H1 (cell line): Measurements from ENCODE around the gene CIB4. TPM values are rescaled to one million over a fixed set of nuclear protein-coding genes. Genes with fewer than 3 reads are reported as not detected.

Source experiments
- CTCF ChIA-PET: fragments of 300-600 bp; sonication (Branson Sonifier 250); formaldehyde crosslinking; loops from one replicate; lab custom pipeline; 2021; ENCODE audit not compliant: partially characterized antibody; lab: Charles Lee
- POLR2A ChIA-PET: fragments of 300-600 bp; sonication (Branson Sonifier 250); formaldehyde crosslinking; loops from one replicate; lab custom pipeline; 2021; ENCODE audit warnings: inconsistent platforms; ENCODE audit not compliant: partially characterized antibody; lab: Charles Lee
- DNase-seq, 2 experiments: peaks; one replicate each; pipeline versions ENCODE4 v3.0.0 to v3.0.0-alpha.2; 2010 to 2022; ENCODE audit warnings: low spot score in 2 of 2, low read depth in 1 of 2, mixed read lengths in 1 of 2
- FAIRE-seq: peaks from 2 replicates; lab custom pipeline; 2011; peaks lifted over from hg19 to GRCh38; lab: Jason Lieb, UNC
- H2AFZ ChIP-seq: 2 replicates; pipeline ENCODE4 v1.8.1; 2012; ENCODE audit warnings: low read length, inconsistent platforms
- H2AK5ac ChIP-seq: 2 replicates; pipeline ENCODE4 v1.6.1; 2013; ENCODE audit warnings: low read depth, low read length
- H2BK120ac ChIP-seq: replicated peaks from 2 replicates; pipeline ENCODE3; 2013; ENCODE audit warnings: low read depth, low read length, inconsistent platforms
- H2BK12ac ChIP-seq: 2 replicates; pipeline ENCODE4 v1.6.1; 2013; ENCODE audit warnings: low read depth, low read length
- H2BK15ac ChIP-seq: 2 replicates; pipeline ENCODE4 v1.6.1; 2013; ENCODE audit warnings: low read length
- H2BK20ac ChIP-seq: 2 replicates; pipeline ENCODE4 v1.6.1; 2013; ENCODE audit warnings: low read length
- H2BK5ac ChIP-seq: 2 replicates; pipeline ENCODE4 v1.6.1; 2013; ENCODE audit warnings: low read depth, low read length
- H3K14ac ChIP-seq: 2 replicates; pipeline ENCODE4 v1.6.1; 2013; ENCODE audit warnings: inconsistent platforms; ENCODE audit not compliant: insufficient read length
- H3K18ac ChIP-seq: 2 replicates; pipeline ENCODE4 v1.6.1; 2013; ENCODE audit warnings: low read length; ENCODE audit errors: extremely low read depth
- H3K23ac ChIP-seq: 2 replicates; pipeline ENCODE4 v1.6.1; 2013; ENCODE audit warnings: inconsistent platforms; ENCODE audit not compliant: insufficient read length
- H3K23me2 ChIP-seq: 2 replicates; pipeline ENCODE4 v1.6.1; 2013; ENCODE audit warnings: low read depth, low read length
- H3K27ac ChIP-seq: 2 replicates; pipeline ENCODE4 v1.6.1; 2011; ENCODE audit warnings: low read depth, low read length, inconsistent platforms
- H3K27me3 ChIP-seq, 4 experiments: replicated peaks in 1 of 4; 1 replicate in 1 of 4; 2 replicates in 3 of 4; pipeline versions ENCODE4 v1.6.1 to v1.8.1; 2011 to 2013; ENCODE audit warnings: low read length in 3 of 4, mild to moderate bottlenecking in 3 of 4, inconsistent platforms in 2 of 4, mixed read lengths in 2 of 4, moderate library complexity in 1 of 4; ENCODE audit not compliant: control insufficient read depth in 3 of 4, insufficient read depth in 3 of 4; ENCODE audit errors: extremely low read depth in 1 of 4
- H3K36me3 ChIP-seq, 4 experiments: 2 replicates each; pipeline versions ENCODE4 v1.6.1 to v1.8.1; 2011 to 2013; ENCODE audit warnings: mild to moderate bottlenecking in 4 of 4, low read length in 3 of 4, moderate library complexity in 2 of 4, control low read depth in 1 of 4, inconsistent platforms in 1 of 4; ENCODE audit not compliant: insufficient read depth in 4 of 4, control insufficient read depth in 2 of 4
- H3K4ac ChIP-seq: replicated peaks from 2 replicates; pipeline ENCODE3; 2013; ENCODE audit warnings: low read length, low read depth, mixed read lengths, inconsistent platforms; ENCODE audit not compliant: insufficient read length
- H3K4me1 ChIP-seq, 4 experiments: replicated peaks in 1 of 4; 1 replicate in 1 of 4; 2 replicates in 3 of 4; pipeline versions ENCODE4 v1.6.1 to v1.8.1; 2011 to 2013; ENCODE audit warnings: low read length in 3 of 4, inconsistent platforms in 2 of 4, mixed read lengths in 1 of 4; ENCODE audit not compliant: insufficient read depth in 4 of 4, control insufficient read depth in 3 of 4
- H3K4me2 ChIP-seq, 2 experiments: 2 replicates each; pipeline versions ENCODE4 v1.6.1 to v1.8.1; 2011 to 2013; ENCODE audit warnings: low read depth in 2 of 2, low read length in 2 of 2, control low read depth in 1 of 2, inconsistent platforms in 1 of 2, mild to moderate bottlenecking in 1 of 2; ENCODE audit not compliant: insufficient read depth in 1 of 2
- H3K4me3 ChIP-seq, 4 experiments: fragments of 200-600, 300-600 bp in 1 of 4; sonication (generic), shearing (Covaris generic), sonication (Bioruptor Twin) in 1 of 4; 2 replicates each; pipeline versions ENCODE4 v1.5.1 to v1.8.1; 2011 to 2016; ENCODE audit warnings: low read length in 4 of 4, low read depth in 3 of 4, control low read depth in 2 of 4, inconsistent platforms in 2 of 4, mild to moderate bottlenecking in 2 of 4, mixed read lengths in 1 of 4, moderate library complexity in 1 of 4; ENCODE audit not compliant: insufficient read depth in 2 of 4; ENCODE audit errors: extremely low read depth in 1 of 4
- H3K56ac ChIP-seq: replicated peaks from 2 replicates; pipeline ENCODE3; 2013; ENCODE audit warnings: low read depth, mild to moderate bottlenecking, mixed read lengths, low read length, inconsistent platforms; ENCODE audit not compliant: insufficient read length
- H3K79me1 ChIP-seq: 2 replicates; pipeline ENCODE4 v1.6.1; 2013; ENCODE audit warnings: low read depth, low read length, control low read depth
- H3K79me2 ChIP-seq, 2 experiments: 2 replicates each; pipeline versions ENCODE4 v1.6.1 to v1.8.1; 2012 to 2013; ENCODE audit warnings: low read length in 2 of 2, mild to moderate bottlenecking in 2 of 2, inconsistent platforms in 1 of 2; ENCODE audit not compliant: insufficient read depth in 2 of 2, control insufficient read depth in 1 of 2
- H3K9ac ChIP-seq, 4 experiments: replicated peaks in 1 of 4; 1 replicate in 1 of 4; 2 replicates in 3 of 4; pipeline versions ENCODE4 v1.6.1 to v1.8.1; 2011 to 2013; ENCODE audit warnings: low read depth in 3 of 4, low read length in 3 of 4, control low read depth in 2 of 4, mild to moderate bottlenecking in 2 of 4, moderate library complexity in 2 of 4, inconsistent platforms in 1 of 4; ENCODE audit errors: extremely low read depth in 1 of 4
- H3K9me3 ChIP-seq, 2 experiments: 2 replicates each; pipeline versions ENCODE4 v1.6.1 to v1.8.1; 2012 to 2013; ENCODE audit warnings: mild to moderate bottlenecking in 2 of 2, moderate library complexity in 2 of 2, control low read depth in 1 of 2, inconsistent platforms in 1 of 2, low read depth in 1 of 2, low read length in 1 of 2, mixed read lengths in 1 of 2; ENCODE audit not compliant: insufficient read depth in 2 of 2
- H4K20me1 ChIP-seq, 2 experiments: replicated peaks in 1 of 2; 2 replicates each; pipeline versions ENCODE3 to v1.8.1; 2011 to 2013; ENCODE audit warnings: inconsistent platforms in 2 of 2, low read length in 2 of 2, mild to moderate bottlenecking in 1 of 2; ENCODE audit not compliant: insufficient read depth in 2 of 2, control insufficient read depth in 1 of 2
- H4K5ac ChIP-seq: 2 replicates; pipeline ENCODE4 v1.6.1; 2013; ENCODE audit warnings: low read length, low read depth, mixed read lengths, inconsistent platforms; ENCODE audit not compliant: insufficient read length
- H4K8ac ChIP-seq: 2 replicates; pipeline ENCODE4 v1.8.0; 2013; ENCODE audit warnings: mild to moderate bottlenecking, moderate library complexity, low read length, inconsistent platforms; ENCODE audit not compliant: insufficient read depth; ENCODE audit errors: extremely low read depth
- H4K91ac ChIP-seq: replicated peaks from 2 replicates; pipeline ENCODE3; 2013; ENCODE audit warnings: low read length, mixed read lengths, inconsistent platforms; ENCODE audit not compliant: insufficient read length
- CBX8 ChIP-seq: fragments of 300-800, 300-1000 bp; sonication (generic); IDR thresholded peaks from 2 replicates; pipeline ENCODE4 v1.7.1; 2016; ENCODE audit warnings: low read depth, low read length, borderline replicate concordance
- USF2 ChIP-seq: IDR thresholded peaks from 2 replicates; pipeline ENCODE4 v1.6.1; 2011; ENCODE audit warnings: low read length, improper control_type of control experiment
- WGBS, 2 experiments: shearing (Covaris generic) in 1 of 2; methylation state at CpG; one replicate each; pipeline versions ENCODE4 v1.1.6 to v1.1.7; 2013 to 2015; ENCODE audit warnings: low lambda C conversion rate in 2 of 2, mixed read lengths in 2 of 2, inconsistent platforms in 1 of 2, low coverage in 1 of 2, missing lambda C conversion rate in 1 of 2; ENCODE audit not compliant: insufficient replicate concordance in 2 of 2, insufficient coverage in 1 of 2, insufficient read length in 1 of 2; ENCODE audit errors: extremely low coverage in 1 of 2, missing lambda C conversion rate in 1 of 2; 5-methylcytosine and 5-hydroxymethylcytosine counted together
- polyA plus RNA-seq, 7 experiments: library from polyadenylated mRNA; depleted of rRNA in 3 of 7; stranded (reverse) in 5 of 7; unstranded in 2 of 7; fragments of >200 nt in 5 of 7; fragments of 200-250 nt in 2 of 7; gene quantifications; 1 replicate in 5 of 7; 2 replicates in 1 of 7; 4 replicates in 1 of 7; pipeline versions ENCODE4 v1.2.1 to v1.2.3, GENCODE V29; 2011 to 2013; ENCODE audit warnings: missing spikeins in 2 of 7, mixed read lengths in 2 of 7
- total RNA-seq: library from RNA; stranded (reverse); fragmentation: NEBNext Ultra II Directional; extraction: Animal tissue kit (Norgen Biotek cat#: 25700); gene quantifications from 2 replicates; pipeline ENCODE4 v1.2.1, GENCODE V29; 2021

CIB4 gene
- total and polyA plus RNA-seq, 2 of the 8 experiments (the other 6 are each of a cell fraction or from before 2014, with no cell fraction given) = not detected

- H2AFZ ChIP-seq = no peak overlapping the region
- CTCF ChIA-PET = interaction anchor here (0.5 to 10.9 kb wide), 21 partner anchors 8 to 189 kb away, joined by 3 to 159 read pairs (median 4); a partner anchor contains a TSS
These were observed 59.7 kb downstream of the CIB4 start for GRCh38 chr2:26581266-26581990.

More at GRCh38 chr2:26581266-26581990, 59.7 kb downstream of the CIB4 start:
- H4K8ac ChIP-seq = no peak overlapping the region
- H3K56ac ChIP-seq = no peak overlapping the region
- no peak for FAIRE-seq
- no peak overlapping the region for H4K5ac ChIP-seq
- H3K9me3 ChIP-seq = no peaks in the 10 kb centered on the region
- H3K9ac ChIP-seq = no peak overlapping the region
- H3K14ac ChIP-seq = no peak overlapping the region
- no peak overlapping the region for H2AK5ac ChIP-seq
- H2BK12ac ChIP-seq = no peak overlapping the region
- H3K36me3 ChIP-seq = no peaks in the 10 kb centered on the region
- peaks cover 0 to 2% (median under 1%) of the 10 kb centered on the region in 4 experiments; a peak in 3 of 7 replicates for H3K27me3 ChIP-seq
- H3K4me3 ChIP-seq = no peak overlapping the region
- no peak overlapping the region for H2BK120ac ChIP-seq
- H3K4ac ChIP-seq = no peak overlapping the region
- no peak for DNase-seq
- H3K23me2 ChIP-seq = no peaks in the 10 kb centered on the region
- H3K23ac ChIP-seq = no peak overlapping the region
- H3K79me2 ChIP-seq = no peaks in the 10 kb centered on the region
- H3K18ac ChIP-seq = no peak overlapping the region
- H3K4me1 ChIP-seq = peaks cover 0 to 3% (median 1%) of the 10 kb centered on the region in 4 experiments; a peak in 2 of 7 replicates
- H2BK20ac ChIP-seq = no peak overlapping the region
- no peak overlapping the region for H2BK5ac ChIP-seq
- H2BK15ac ChIP-seq = no peak overlapping the region
- 84% methylated on average over 10 of the region's 12 CpGs; no CpG with 5 or more reads in 1 of the 2 experiments for WGBS, 2 experiments
- no peak overlapping the region for H4K91ac ChIP-seq
- H3K27ac ChIP-seq = no peak overlapping the region
- POLR2A ChIA-PET = no interaction called here
- no peaks in the 10 kb centered on the region for H4K20me1 ChIP-seq
- no peaks in the 10 kb centered on the region for H3K79me1 ChIP-seq
- no peak for TF ChIP-seq USF2
- TF ChIP-seq CBX8 = no peak
- H3K4me2 ChIP-seq = no peak overlapping the region
